Left kidney (tissue), 2 donors: ENCODE measurements around the gene ABCA2. TPM values are rescaled to one million over a fixed set of nuclear protein-coding genes. Genes with fewer than 3 reads are reported as not detected.
A peak's percentile ranks its signal among the peaks of the same experiment; 100 is the strongest.

Experiments used
- DNase-seq: peaks from one replicate; pipeline ENCODE4 v3.0.0-alpha.2; 2013
- polyA plus RNA-seq: library from polyadenylated mRNA; unstranded; fragments of 120-200 nt; gene quantifications from one replicate; pipeline ENCODE4 v1.2.1, GENCODE V29; 2013; ENCODE audit not compliant: insufficient read length

The ABCA2 gene
- polyA plus RNA-seq, 1 donor = 46.6 TPM

DNA sequence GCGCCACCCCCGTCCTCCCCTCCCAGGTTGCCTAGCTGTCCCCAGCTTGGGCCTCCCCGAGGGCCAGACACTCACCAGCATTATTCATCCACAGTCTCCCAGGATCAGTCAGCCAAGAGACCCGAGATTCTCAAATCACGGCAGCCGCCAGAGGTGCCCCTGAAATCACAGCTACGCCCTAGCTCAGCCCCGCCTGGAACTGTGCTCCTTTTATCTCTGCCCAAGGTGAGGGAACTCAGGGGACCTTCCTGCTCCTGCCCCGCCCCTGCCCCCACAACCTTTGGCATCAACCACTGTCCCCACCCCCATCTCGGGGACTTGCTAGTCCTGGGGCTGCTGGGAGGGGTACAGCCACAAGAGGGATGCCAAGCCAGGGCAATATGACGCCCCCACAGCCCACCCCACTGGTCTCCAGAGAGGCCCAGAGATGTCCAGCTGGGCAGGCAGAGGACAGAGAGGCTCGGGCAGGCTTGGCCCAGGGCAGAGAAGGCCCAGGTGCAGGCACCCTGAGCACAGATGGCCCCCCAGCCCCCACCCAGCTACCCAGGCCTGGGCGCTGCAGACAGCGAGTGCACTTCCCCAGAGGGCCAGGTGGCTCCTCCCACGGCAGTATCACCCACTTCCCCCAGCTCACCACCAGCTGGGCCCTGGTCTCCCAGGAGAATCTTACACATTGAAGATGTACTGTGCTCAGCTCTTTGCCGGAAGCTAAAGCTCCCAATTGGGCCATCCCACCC, 4.0 kb upstream of the ABCA2 start, which contains the start of gene FUT7:
Gene FUT7 (minus strand): TSS at position 185 of the 737 bp plus-strand sequence. CDS start 97 bp downstream, at position 88.
- DNase-seq = no peak

DNA sequence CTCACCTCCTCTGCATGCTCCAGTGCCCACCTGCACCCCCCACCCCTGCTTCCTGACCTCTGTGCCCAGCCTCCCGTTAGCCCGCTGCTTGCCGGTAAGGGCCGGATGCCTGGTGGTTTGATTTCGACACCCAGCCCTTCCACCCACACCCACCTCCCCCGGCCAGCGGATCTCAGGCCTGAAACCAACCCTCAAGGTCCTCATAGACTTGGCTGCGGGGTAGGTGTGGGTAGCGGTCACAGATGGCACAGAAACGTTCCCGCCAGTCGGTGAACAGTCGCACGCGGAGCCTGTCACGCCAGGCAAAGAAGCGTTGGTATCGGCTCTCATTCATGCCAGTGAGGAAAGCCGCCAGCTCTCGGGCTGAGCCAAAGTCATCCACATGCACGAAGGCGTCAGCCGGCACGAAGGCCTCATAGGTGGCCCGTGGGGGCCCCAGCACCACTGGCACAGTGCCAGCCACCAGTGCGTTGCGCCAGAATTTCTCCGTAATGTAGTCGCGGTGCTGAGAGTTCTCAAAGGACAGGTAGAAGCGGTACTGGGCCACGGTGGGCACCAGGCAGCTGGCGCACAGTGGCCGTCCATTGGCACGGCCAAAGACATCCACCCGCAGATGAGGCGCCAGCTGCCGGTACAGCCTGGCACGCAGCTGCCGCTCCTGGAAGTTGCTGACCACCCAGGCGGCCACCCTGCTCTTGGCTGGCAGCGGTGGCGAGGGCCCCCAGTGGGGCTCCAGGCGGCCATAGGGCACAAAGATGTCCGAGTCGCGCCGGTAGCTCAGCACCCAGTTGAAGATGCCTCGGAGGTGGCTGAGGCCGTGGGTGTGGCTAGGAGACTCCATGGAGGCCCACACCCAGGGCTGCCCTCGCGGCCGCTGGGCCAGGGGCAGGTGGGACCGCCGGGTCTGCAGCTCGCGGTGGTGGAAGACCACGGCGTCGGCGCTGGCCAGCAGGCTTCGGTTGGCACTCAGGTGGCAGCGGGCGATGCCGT, 2.8 kb upstream of the ABCA2 start:
- no peak for DNase-seq

DNA sequence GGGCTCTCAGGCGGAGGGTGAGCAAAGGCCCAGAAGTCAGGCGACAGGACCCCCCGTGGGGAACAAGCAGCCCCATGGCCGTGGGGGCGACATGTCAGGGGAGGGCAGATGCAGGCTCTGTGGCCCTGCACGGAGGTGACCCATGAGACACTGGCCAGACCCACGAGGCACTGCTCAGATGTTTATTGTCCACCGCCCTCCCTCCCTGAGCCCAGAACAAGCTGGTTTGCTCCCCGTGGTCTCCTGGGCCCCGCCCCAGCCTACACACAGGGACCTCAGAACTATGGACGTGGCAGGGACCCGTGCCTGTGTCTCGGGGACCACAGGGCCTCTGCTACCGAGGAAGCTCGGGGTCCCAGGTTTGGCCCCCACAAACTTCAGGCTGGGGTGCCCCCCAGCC, 2.0 kb upstream of the ABCA2 start:
- DNase-seq = no peak

DNA sequence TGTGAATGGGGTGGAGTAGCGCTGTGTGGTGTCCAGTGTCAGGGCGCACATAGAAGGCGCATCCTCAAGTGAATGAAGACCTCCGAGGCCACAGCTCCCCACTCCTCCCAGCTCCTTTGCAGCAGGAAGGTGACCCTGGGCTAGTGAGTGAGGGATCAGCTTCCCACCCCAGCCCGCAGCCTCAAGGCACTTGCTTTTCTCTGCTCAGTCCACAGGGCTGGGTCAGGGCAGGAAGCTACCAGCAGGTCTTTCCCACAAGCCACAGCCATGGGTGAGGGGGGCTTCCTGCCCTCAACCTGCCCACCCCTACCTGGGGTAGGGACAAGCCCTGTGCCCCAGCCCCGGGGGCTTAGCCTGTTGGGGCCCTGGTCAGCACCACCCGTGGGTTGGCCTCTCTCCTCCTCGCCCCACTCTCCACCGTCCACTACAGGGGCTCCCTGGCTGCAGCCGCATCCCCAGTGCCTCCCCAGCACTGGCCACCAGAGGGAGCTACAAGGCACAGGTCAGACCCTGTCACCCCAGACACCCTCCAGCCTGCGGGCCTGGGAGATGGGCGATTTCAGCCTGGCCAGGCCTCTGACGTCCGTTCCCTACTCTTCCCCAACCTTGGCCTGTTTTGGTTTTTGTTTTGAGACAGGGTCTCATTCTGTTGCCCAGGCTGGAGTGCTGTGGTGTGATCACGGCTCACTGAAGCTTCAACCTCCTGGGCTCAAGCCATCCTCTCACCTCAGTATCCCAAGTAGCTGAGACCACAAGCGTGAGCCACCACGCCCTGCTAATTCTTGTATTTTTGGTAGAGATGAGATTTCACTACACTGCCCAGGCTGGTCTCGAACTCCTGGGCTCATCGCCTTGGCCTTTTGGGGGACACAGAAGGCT, 1.3 kb upstream of the ABCA2 start:
- no peak for DNase-seq

DNA sequence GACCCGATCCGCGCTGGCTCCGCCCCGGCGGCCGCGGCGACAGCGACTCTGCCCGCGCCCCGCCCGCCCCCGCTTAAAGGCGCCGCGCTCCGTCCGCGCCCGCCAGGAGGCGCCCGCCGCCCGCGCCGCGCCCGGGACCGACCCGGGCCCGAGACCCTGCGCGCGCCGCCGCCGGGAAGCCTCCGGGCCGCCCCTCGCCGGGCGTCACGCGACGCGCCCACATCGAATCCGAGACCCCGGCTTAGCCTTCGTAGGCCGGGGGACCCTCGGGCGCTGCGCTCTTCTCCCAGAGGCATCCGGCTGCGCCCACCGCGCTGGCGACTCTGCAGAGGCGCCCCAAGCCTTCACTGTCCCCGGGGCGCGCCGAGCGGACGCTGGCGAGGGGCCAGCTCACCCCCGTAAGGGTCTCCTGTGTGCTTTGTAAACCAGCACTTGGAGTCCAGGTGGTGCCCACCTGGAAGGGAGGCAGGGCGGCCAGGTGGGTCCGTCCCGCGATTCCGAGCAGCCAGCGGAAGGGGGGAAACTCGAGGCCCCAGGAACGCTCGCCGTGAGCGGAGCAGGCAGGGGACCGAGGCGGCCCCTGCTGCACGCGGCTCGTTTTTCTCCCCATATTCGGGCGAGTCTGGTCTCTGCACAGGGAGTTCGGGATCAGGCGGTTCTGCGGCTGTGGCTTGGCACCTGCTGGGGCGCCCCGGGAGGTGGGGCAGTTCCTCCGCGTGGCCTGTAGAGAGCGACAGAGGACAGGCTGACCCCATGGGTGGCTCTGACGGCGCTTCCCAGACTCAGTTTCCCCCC, 423 bp upstream of the ABCA2 start:
- no peak for DNase-seq

DNA sequence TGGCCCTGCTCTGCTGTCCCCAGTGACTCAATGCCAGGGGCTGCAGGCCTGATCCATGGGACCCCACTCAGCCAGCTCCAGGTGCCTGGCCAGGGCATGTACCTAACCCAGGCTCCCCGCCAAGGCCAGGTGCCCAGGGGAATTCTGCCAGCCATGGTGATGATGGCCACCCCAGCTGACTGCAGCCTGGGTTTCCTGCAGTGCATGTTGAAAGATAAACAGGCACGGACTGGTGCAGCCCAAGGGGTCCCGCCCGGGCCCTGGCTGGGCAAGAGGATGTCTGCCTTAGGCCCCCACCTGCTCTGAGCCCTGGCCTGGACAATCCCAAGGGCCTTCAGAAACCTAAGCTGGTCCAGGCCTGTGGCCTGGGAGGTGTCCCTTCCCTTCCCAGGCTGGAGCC, 1.2 kb downstream of the ABCA2 start:
- no peak for DNase-seq

DNA sequence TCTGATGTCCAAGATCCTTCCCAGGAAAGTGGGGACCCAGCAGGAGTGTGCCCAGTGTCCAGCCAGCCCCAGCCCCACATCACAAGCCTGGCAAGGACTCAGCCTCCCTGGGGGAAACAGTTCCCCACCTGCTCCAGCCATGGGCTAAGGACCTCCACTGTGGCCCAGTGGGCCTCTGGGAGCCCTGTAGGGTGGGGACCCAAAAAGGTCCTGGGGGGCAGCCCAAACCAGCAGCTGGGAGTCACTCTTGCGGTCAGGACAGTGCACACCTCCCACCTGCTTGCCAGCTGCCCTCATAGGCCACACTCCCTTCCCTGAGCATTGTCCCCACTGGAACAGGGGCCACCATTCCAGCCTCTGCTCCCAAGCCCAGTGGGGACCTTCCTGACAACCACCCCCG, 1.7 kb downstream of the ABCA2 start:
- no peak for DNase-seq

DNA sequence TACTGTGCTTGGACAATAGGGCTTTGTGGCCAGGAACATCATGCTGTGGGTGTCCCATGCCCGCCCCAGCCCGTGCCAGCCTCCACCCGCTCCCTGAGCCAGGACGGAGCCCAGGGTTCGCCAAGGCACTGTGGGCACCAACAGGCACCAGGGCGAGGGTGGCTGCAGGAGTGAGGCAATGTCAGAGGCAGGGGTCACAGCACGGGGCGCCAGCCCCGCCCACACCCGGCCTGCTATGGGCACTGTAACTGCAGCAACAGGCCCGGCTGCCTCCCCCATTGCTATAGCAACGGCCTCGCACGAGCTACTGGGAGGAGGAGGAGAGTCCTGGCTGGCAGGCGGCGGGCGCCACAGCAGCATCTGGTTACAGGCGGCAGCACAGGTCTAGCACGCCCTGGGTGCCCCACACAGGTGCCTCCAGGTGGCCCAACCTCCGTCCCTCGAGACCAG, 2.5 kb downstream of the ABCA2 start:
- DNase-seq = peak; percentile 84

DNA sequence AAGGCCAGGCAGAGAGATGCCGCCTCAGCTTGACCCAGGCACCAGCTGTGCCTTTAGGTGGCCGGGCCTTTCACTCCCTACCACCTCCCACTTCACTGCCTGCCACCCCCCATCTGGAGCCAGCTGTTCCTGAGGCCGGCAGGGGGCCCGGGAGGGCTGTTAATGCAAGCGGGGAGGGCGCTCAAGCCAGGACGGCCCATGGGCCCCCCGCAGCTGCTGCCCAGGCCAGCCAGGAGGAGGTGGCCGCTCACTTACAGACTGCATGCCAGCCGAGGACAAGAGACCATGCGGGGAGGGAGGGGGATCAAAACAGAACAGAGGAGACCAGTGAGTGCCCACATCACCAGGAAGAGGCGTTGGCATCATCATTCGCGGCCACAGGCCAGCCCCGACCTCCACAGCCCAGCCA, 4.5 kb downstream of the ABCA2 start:
- no peak for DNase-seq

DNA sequence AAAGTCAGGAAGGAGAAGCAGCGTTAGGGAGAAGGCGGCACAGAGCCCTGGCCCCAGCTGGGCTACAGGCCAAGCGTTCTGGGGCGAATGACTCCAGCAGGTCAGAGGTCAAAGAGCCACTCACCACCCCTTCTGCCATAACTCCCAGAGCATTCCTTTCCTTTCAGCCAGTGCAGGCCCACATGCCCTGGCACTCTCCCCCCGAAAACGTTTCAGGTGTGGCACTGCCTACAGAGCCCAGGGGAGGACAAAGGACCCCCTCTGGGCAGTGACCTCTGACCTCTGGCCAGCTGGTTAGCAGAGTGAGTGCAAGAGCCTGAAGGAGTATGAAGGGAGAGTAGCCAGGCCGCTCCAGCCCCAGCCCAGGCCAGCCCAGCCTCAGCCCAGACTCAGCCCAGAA, 4.9 kb downstream of the ABCA2 start:
- DNase-seq = no peak

DNA sequence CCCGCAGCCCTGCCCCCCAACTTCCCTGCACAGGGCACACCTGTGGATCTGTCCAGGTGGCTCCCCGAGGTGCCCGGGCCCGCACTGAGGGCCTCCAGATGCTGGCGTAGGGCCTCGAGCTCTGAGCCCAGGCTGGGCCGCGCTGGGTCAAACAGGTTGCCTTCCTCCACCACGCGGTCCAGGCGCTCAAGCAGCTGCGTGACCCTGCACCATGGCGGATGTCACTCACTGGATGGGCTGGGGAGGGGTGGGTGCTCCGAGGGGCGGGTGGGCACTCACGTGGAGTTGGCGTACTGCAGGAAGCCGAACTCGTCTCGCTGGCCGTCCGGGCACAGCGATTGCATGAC, 5.4 kb downstream of the ABCA2 start:
- no peak for DNase-seq

DNA sequence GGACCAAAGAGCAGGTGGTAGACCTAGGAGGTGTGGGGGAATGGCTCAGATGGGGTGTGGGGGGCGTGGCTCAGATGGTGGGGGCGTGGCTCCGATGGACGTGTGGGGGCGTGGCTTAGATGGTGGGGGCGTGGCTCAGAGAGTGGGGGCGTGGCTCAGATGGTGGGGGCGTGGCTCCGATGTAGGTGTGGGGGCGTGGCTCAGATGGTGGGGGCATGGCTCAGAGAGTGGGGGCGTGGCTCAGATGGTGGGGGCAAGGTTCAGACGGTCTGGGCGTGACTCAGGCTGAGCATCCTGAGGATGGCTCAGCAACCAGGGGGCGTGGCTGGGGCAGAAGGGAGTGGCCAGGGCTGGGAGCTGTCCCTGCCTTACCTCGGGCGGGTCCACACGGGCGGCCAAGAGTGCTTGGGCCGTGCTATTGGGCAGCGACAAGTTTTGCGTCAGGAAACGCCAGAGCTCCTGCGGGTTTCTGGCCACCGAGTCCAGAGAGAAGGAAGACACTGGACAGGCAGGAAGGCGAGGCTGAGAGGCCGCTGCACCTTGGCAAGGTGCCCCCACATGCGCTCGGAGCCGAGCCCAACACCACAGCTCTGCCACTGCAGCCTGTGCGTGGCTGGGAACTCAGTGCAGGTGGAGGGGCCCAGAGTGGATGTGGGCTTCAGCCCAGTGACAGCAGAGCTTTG, 5.9 kb downstream of the ABCA2 start:
- DNase-seq = no peak

DNA sequence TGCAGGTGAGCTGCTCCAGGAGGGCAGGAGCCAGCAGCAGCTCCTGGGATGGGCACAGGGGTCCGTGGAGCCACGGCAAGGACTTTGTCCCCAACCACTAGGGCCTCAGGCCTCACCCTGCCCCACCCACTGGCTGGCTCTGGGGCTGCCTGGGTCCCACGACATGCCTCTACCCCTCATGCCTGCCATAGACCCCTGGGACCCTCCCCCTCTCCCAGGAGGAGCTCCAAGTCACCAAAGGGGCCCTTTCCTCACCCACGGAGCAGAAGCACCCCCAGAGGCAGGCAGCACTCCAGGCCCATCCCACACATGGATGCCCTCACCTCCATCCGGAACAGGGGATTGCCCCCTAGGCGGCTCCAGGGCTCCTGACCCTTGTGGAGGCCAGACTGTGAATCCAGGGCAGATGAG, 6.5 kb downstream of the ABCA2 start:
- DNase-seq = no peak

DNA sequence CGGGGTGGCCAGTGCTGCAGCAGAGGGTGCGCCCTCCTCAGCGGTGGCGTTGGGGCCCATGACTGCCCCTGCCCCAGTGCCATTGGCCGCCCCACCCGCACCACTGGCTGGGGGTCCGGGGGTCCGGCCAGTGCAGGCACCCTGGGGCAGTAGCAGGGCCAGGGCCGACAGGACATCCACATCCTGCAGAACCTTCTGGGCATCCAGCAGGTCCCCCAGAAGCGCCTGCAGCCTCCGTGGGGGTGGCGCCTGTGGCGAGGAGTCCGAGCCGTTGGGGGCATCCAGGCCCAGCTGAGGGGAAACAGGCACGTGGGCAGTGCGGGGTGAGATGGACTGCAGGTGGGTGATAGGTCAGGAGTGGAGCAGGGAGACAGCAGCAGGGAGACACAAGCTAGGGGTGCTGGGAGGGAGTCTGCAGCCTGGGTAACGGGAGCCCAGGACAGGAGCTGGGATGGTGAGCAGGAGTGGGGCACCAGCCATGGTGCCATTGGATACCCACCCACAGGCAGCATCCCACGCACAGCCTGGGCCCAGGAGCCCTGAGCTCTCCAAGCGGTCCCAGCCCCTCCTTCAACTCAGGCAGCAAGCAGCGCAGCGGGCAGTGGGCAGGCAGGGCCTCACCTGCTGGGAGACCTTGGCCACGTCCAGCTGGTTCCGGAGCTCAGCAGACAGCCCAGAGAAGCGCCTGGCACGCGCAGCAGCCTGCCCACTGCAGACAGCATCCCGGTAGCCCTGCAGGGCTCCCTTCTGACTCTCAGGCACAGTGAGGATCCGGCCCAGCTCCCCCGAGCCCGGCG, 7.1 kb downstream of the ABCA2 start:
- DNase-seq = no peak

DNA sequence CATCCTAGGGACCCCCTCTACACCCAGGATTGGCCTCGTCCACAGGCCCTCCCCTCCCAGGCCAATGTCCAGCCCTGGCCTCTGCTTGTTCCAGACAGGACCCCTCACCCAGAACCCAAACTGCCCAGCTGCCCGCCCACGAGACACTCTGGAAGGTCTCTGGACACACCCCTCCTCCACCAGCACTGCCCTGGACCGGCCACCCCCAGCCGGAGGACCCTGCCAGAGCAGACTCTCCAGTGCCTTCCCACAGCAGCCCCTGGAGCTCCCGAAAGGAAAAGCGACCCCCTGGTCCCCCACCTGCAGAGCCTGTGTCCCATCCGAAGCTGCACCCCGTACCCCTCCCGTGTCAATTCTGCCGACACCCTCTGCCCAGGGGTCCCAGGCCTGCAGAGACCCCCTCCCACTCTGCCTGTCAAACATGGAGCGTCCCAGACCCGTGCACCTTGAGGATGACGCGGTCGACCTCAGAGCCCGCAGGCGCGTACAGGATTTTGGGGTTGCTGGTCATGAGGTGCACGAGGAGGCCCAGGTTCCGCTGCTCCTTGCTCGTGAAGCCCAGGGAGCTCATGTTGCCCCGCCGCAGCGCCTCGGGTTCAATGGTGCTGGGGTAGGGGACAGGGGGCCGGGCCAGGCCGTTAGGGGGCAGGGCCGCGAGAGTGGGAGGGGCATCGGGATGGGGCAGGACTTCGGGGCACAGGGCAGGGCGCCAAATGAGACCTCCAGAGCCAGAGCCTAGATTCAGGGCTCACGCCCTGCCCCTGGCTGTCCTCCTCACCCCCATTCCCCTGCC, 8.0 kb downstream of the ABCA2 start:
- DNase-seq = no peak

DNA sequence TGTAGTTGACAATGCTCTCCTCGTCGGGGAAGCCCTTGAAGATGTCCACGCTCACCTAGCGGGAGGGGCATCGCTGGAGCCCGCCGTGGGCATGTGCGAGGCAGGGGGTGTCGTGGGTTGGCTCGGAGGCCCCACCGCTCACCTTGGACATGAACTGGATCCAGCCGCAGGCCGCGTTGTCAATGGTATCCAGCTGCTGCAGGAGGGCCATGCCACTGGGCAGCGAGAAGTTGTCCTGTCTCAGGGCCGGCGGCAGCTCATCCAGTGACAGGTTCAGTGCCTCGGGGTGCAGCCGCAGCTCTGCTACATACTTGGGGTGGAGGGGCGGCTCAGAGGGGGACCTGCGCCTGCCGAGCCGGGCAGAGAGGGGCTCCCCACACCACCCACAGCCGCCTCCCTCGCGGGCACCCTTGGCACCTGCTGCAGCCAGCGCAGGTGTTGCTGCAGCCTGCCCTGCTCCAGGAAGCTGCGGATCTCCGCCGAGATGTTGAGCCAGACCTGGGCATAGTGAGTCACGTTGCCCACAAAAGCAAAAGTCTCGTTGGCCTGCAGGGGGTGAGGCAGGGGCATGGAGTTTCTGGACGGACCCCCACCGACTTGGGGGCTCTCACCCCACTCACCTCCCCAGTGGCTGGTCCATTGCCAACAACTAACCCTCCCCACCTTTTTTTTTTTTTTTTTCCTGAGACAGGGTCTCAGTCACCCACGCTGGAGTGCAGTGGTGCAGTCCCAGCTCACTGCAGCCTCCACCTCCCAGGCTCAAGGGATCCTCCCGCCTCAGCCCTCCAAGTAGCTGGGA, 9.1 kb downstream of the ABCA2 start:
- DNase-seq = no peak

DNA sequence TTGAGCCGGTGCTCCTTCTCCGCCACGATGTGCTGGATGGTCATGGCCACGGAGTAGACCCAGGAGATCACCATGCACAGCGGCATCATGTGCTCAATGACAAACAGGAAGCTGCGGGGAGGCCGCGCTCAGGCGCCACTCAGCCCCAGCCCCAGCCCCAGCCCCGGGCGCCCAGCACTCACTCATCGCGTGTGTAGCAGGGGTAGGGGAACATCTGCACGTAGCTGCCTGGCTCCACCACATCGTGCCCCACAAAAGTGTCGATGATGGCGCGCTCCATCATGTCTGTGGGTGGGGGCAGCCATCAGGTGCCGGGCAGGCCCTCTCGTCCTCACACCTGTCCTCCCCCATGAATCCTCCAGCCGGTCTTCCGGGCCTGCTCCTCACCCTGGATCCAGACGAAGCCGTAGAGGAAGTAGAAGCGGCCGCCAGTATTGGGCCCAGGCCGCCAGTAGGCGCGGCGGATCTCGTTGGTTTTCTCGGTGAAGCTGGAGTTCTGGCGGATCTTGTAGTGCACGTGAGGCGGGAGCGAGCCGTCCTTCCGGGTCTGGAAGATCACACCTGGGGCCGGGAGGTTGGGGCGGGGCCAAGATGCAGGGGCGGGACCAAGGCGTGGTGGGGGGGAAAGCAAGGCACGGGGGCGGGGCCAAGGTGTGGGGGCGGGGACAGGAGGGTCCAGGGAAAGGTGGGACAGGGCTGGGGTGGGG, 10.1 kb downstream of the ABCA2 start:
- no peak for DNase-seq
